Lower leg skin (tissue), 4 donors: Measurements from ENCODE around the gene MACROD1. TPM values are rescaled to one million over a fixed set of nuclear protein-coding genes. Genes with fewer than 3 reads are reported as not detected.

Experiments
- DNase-seq, 2 donors: peaks; one replicate each; pipeline ENCODE4 v3.0.0-alpha.2; 2019; ENCODE audit warnings: low spot score in 2 of 2
- H3K4me3 ChIP-seq: fragments of 200-600 bp; sonication (generic); 2 replicates; pipeline ENCODE4 v1.5.1; 2017; ENCODE audit warnings: mild to moderate bottlenecking, low read depth; ENCODE audit not compliant: poor library complexity, severe bottlenecking
- POLR2A ChIP-seq, 2 donors: fragments of 450-650 bp; IDR thresholded peaks; one replicate each; pipeline ENCODE4 v1.6.1; 2016 to 2017; ENCODE audit warnings: antibody characterized with exemption in 2 of 2, mild to moderate bottlenecking in 1 of 2, moderate library complexity in 1 of 2
- WGBS, 2 donors: methylation state at CpG; one replicate each; pipeline ENCODE4 v1.1.5; 2018; 5-methylcytosine and 5-hydroxymethylcytosine counted together
- intact Hi-C: fragments of 100-400 bp; cut with DNase I; formaldehyde crosslinking; loops from one replicate; pipeline ENCODE4 v1.15.0; 2023; ENCODE audit warnings: low total_unique reads
- total RNA-seq, 4 donors: library from RNA; depleted of rRNA; stranded (reverse); fragments of >200 nt; gene quantifications; one replicate each; pipeline ENCODE4 v1.1.0, GENCODE V29; 2016
- TF ChIP-seq, protein P1 (sequence below), 3 donors: fragments of 450-650 bp; IDR thresholded peaks; one replicate each; pipeline ENCODE4 v1.5.1; 2016; ENCODE audit warnings: antibody characterized with exemption in 3 of 3, mild to moderate bottlenecking in 3 of 3, moderate library complexity in 2 of 3

Gene MACROD1
- total RNA-seq, 4 donors from 2014 or later: 44.8 to 74.8 (median 55.6) TPM

DNA sequence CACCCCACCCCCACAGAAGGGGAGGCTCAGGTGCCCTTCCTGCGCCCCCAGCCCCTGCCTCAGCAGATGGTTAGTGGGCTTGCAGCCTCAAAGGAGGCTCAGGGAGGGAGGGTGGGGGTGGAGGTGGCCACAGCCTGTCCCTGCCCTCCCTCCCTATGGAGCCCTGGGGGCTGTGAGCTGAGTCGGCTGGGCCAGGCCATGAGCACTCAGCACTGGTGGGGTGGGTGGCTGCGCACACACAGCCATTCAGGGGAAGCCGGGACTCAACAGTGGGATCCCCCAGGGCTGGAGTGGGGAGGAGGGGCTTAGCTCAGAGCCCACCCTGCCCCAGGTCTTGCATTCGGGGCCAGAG is 80.0 kb downstream of the MACROD1 start:
- no peak for TF ChIP-seq POLR2A (IDR thresholded peaks at IDR 0.05)
- TF ChIP-seq, protein P1, sequence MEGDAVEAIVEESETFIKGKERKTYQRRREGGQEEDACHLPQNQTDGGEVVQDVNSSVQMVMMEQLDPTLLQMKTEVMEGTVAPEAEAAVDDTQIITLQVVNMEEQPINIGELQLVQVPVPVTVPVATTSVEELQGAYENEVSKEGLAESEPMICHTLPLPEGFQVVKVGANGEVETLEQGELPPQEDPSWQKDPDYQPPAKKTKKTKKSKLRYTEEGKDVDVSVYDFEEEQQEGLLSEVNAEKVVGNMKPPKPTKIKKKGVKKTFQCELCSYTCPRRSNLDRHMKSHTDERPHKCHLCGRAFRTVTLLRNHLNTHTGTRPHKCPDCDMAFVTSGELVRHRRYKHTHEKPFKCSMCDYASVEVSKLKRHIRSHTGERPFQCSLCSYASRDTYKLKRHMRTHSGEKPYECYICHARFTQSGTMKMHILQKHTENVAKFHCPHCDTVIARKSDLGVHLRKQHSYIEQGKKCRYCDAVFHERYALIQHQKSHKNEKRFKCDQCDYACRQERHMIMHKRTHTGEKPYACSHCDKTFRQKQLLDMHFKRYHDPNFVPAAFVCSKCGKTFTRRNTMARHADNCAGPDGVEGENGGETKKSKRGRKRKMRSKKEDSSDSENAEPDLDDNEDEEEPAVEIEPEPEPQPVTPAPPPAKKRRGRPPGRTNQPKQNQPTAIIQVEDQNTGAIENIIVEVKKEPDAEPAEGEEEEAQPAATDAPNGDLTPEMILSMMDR (IDR thresholded peaks at IDR 0.05): no peak
- WGBS, 2 donors: 87 to 91% methylated on average over 4 to 5 of the region's 5 CpGs
- no peak for DNase-seq
- intact Hi-C loops: no loop called here
- no peak overlapping the region for H3K4me3 ChIP-seq

DNA sequence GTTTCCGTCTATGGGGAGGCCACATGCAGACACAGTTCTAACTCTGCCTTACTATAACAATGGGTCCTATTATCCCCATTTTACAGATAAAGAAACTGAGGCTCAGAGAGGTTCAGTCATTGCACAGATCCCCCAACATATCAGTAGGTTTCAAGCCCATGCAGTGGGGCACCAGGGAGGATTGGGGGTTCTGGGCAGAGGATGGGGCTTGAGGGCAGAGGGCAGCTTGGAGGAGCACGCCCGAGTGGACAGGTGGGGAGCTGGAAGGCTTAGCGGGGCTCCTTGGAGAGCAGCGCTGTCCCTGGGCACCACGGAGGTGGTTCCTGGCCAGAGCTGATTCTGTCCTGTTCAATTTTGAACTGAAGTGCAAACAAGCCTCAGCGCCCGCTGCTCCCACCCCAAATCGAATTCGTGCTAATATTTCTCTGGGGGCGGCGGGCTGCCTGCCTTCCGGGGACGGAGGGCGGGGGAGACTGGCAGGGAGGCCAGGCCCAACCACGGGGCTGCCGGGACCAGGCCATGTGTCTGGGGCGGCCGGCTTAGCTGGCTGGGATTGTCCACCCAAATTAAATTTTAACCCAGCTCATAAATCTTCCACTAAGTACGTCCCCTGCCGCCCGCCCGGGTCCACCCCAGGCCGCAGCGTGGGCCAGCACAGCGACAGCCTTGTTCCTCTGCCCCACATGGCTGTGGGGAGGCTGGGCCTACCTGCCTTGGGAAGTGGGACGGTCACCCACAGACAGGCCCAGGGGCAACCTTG is 80.8 kb downstream of the MACROD1 start:
- intact Hi-C loops: no loop called here
- TF ChIP-seq, protein P1 (IDR thresholded peaks at IDR 0.05): no peak
- no peak for TF ChIP-seq POLR2A (IDR thresholded peaks at IDR 0.05)
- H3K4me3 ChIP-seq: no peak overlapping the region
- DNase-seq: no peak
- 83 to 91% methylated on average over 26 to 27 of the region's 27 CpGs for WGBS, 2 donors

DNA sequence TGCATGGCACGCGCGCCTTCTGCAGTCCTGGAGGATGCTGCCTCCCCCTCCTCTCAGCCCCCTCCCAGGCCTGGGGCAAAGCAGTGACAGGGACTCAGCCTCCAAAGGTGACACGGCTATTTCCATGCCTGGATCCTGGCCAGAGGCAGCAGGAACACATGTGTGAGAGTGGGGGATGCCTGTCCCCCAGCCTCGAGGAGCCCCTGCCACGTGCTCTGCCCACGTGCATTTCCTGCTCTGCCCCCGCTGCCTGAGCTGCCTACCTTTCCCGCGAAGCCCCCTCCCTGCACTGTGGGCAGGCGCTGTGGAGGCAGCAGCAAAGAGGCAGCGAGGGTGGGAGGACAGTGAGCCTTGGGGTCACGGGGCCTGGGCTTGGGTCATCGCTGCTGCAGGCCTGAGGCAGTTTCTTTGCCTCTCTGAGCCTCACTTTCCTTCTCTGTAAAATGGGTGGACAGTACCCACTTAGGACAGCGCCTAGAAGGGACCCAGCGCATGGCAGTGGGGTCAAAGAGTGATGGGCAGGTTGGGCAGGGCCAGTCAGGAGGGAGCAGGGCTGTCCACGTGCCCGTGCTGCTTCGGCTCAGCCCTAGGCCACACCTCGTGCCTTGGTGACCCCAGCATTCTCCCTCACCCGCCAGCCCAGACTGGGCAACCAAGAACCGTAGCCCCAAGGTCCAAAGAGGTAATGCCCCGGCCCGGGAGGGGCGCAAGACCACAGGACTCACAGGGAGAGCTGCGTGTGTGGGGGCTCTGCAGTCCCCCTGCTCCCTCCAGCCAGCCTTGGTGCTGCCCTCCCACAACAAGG is 81.6 kb downstream of the MACROD1 start:
- H3K4me3 ChIP-seq: no peak overlapping the region
- TF ChIP-seq, protein P1 (IDR thresholded peaks at IDR 0.05): no peak
- TF ChIP-seq POLR2A (IDR thresholded peaks at IDR 0.05): no peak
- DNase-seq: no peak
- WGBS, 2 donors: 84 to 88% methylated on average over 25 to 26 of the region's 26 CpGs
- intact Hi-C loops: no loop called here

DNA sequence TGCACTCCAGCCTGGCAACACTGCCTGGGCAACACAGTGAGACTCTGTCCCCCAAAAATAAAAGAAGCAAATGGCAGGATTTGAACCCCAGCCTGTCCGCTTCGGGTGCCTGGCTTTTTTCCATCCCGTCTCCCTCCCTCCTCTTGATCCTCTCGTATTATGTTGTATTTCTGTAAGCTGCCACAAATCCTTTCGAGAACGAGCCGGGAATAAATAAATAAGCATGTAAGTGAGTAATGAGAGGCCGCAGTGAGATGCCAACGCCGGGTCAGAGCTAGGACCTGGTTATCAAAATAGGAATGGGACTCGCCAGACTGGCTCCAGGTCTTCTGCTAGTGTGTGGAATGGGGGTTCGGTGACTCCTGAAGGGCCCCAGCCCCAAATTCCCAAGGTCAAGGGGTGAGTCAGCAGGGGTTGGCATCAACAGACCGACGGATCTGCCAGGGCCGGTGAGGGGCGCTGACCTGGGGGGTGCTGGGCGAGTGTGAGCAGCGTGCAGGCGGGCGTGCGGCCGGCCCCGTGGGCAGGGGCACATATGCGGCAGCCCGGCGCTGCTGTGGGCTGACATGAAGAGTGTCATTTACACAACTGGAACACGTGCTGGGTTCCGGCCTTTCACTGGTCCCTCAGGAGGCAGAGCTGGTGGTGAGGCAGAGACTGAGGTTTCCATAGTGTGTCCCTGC is 82.4 kb downstream of the MACROD1 start:
- no peak overlapping the region for H3K4me3 ChIP-seq
- intact Hi-C loops: no loop called here
- DNase-seq: no peak
- WGBS, 2 donors: 91% methylated on average over 28 of the region's 28 CpGs
- no peak for TF ChIP-seq POLR2A (IDR thresholded peaks at IDR 0.05)
- TF ChIP-seq, protein P1 (IDR thresholded peaks at IDR 0.05): no peak

DNA sequence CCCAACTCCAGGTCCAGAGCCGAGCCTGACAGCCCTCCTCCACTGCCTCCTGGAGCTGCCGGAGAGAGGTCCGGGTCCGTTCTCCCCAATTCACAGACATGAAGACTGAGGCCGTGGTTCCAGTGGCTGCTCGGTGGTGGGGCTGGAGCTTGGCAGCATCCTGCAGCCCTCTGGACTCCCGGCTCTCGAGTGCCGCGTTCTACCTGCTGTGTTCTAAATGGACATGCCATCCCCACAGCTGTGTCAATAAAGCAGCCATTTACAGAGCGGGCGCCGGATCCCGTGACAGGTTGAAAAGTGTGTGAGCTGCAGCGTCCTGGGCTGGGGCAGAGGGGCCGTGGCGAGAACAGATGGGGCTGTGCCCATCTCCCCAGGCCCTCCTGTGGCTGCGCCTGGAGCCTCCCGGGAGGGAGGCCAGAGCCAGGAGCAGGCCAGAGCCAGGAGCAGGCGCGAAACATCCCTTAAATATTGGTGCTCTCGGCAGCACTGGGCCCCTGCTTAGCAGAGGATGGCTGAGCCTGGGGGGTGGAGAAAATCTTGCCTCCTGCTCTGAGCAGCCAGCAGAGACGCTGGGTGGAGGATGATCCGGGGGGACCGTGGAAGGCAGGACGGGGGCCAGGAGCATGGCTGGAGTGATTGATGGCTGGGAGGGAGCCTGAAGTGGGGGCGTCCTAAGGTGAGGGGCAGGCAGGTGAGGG is 84.0 kb downstream of the MACROD1 start:
- WGBS, 2 donors: 86 to 89% methylated on average over 14 to 27 of the region's 27 CpGs
- no peak for DNase-seq
- no peak overlapping the region for H3K4me3 ChIP-seq
- intact Hi-C loops: no loop called here
- TF ChIP-seq, protein P1 (IDR thresholded peaks at IDR 0.05): no peak
- no peak for TF ChIP-seq POLR2A (IDR thresholded peaks at IDR 0.05)
